ENCODE data around the gene SLC9B1.

SLC9B1 gene

DNA sequence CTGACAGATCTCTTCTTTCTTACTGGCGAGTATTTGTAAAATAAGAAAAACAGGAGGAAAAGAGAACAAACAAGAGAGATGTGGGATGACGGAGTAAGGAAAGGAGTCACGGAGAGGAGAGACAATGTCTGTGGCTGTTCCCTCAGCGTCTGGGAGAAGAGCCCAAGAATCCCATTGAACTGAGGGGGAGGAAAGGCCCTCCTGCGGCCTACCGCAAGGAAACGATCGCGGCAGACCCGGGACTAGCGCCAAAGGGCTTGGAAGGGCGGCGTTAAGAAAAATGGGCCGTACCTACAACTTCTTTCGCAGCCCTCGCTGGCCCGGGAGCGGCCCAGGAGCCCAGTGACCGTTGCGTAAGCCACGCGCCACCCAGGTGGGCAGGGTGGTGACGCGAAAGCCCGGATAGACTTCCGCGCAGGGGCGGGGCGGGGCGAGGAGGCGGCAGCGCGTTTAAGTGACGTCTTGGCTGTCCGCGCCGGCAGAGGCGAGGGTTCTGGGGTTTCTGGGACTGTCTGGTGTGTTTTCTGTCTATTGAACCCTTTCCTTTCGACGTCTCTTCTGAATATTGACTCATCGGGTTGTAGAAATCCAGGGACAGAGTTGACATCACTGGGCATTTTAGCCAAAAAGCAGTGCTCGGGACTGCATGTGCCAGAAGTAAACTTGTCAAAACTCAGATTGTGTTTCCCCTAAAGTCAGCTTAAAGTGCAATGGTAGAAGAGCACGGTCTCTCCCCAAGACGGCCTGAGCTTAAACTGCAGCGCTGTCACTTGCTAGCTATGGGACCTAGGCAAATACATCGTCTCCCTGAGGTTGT, at the start of gene SLC9B1:
Gene SLC9B1 (minus strand): TSS at position 398 of the 817 bp plus-strand sequence. CDS start 27,994 bp downstream, outside the sequence.
- peak; percentile 92 for FAIRE-seq

DNA sequence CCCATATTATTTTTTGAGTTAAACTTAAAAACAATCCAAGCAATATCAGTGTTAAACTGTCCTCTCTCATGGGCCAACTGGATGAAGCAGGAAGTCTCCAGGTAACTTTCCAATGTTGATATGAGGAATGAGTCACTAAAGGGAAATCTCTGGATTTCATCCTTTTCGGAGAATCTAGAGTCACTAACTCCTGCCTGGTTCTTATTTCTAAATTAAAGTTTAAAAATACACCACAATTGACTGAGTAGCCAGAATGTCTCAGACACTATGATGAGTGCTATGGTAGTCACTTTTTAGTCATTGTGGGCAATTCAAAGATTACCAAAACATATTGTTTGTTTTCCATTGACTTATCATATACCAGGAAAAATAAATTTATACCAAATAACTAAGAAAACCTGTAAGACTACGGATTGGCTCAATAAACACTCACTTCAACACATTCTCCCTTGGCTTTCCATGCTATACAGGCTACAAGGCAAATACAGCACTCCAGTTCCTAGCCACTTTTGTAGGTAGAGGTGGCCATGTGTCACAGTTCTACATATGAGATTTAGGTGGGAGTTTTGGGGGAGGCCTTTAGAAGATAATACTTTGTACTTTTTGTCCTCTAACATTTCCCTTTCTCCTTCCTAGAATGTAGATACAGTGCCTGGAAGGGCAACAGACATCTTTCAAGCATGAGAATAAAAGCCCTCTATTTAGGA, 48.5 kb upstream of the SLC9B1 start:
- FAIRE-seq, result no peak

DNA sequence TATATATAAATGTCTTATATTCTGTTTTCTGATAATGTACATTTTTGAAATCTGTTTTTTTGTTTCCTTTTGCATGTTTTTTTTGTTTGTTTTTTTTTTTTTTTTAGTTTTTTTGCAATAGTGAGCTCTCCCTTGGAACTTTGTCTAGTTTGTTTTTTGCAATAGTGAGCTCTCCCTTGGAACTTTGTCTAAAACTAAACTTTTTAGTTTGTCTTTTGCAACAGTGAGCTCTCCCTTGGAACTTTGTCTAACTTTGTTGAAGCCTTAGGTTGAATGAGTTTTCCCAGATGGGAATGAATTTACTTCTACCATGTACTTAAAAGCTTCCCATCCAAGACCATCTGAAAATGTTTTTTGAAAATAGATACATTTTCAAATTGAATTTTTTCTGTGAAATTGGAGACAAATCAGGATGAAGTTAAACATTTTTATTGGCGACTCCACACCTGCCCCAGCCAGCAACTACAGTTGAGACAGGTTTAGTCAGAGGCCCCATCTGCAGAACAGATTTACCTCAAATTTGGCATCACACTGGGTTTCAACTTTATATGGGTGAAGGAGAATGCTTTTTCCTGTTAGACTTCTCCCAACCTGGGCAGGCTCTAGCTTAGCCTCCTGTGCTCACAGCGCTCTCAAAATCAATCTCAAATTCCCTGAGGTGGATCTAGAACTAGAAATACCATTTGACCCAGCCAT, 41.1 kb upstream of the SLC9B1 start:
- FAIRE-seq, result peak; percentile 79

DNA sequence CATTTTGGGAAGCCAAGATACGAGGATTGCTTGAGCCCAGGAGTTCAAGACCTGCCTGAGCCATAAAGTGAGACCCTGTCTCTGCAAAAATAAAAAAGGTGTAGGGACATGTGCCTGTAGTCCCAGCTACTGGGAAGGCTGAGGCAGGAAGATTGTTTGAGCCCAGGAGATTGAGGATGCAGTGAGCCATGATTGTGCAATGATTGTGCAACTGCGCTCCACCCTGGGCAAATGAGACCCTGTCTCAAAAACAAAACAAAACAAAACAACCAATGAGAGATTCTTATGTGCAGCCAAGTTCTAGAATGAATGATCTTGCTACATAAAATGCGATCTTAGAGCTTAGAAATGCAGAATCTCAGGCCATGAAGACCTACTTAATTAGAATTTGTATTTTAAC, 34.5 kb upstream of the SLC9B1 start:
- FAIRE-seq, result no peak

- no peak for FAIRE-seq
Measured at GRCh38 chr4:103052779-103053178, 33.3 kb upstream of the SLC9B1 start.

DNA sequence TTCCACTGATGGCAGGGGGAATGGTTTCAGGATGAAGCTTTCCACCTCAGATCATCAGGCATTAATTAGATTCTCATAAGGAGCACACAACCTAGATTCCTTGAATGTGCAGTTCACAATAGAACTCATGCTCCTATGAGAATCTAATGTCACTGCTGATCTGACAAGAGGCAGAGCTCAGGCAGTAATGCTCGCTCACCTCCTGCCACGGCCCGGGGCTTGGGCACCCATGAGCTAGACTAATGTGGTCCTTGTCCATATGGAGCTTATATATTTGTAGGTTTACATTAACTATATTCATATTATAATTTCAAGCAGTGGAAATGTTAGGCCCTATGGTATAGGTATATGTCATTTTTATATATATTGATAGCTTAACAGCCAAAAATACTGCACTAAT, 32.6 kb upstream of the SLC9B1 start:
- no peak for FAIRE-seq

DNA sequence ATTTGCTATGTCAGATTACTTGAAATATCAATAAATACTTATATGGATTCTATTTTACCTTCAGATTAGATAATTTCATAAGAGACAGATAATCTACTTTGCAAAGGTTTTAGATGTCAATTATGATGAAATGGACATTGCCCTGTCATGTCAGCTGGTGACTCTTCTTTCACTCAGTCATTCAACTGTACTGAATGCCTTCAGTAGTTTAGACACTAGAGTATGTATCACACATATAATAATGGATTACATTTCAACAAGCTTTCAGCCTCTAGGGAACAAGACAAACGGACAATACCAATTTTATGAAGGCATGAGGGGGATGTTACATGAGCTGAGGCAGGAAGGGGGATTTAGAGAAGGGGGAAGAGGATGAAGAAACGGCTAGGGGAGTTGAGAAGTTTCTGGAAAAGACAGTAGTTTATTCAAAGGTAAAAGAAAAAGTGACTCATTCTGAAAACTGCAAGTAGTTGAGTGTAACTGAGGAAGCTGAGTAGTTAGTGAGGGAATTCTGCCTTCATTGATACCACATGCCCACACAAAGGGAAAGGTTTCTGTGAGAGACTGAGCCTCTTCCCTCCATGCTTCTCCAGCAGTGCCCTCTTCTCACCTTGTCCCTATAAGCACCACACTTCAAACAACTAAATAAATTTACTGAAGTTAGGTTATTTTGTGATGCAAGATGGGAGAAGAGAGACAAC, 31.4 kb upstream of the SLC9B1 start:
- no peak for FAIRE-seq

DNA sequence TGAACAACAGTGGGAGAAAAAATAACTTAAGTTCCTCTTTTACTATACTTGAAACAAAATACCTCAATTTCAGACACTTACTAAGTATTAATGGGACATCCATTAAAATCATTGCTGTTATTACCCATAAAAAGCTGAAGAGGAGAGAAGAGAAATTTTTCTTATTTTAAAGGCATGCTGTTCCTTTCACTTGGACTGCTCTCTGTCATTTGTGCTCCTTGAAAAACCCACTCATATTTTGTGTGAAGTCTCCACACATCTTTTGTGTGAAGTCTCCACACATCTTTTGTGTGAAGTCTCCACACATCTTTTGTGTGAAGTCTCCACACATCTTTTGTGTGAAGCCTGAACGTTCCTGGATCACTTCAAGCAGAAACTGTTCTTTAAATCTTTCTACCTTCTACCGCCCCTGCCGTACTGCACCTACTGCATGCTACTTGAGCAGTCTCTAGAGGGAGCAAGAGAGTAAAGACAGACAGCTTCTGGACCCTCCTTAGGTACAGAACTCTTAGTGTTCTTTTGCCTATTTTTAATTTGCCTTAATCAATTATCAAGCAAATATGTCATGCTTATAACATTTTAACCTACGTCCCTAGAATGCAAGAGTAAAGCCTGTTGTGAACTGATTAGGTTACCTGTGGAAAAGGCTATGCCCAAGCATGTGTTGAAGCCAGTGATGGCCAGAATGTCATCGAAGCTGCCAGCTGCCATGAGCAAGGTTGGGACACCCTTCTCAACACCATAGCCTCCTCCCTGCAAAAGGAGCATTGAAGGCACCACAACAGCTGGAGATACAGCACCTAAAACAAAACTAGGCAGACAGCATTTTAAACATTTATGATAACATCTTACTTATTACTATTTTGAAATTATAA, 27.1 kb upstream of the SLC9B1 start:
- FAIRE-seq, result peak; percentile 59

- FAIRE-seq, result no peak
Measured at GRCh38 chr4:103044183-103044582, 24.7 kb upstream of the SLC9B1 start.

GRCh38 chr4:103036169-103036568, 16.7 kb upstream of the SLC9B1 start:
- FAIRE-seq, result no peak

DNA sequence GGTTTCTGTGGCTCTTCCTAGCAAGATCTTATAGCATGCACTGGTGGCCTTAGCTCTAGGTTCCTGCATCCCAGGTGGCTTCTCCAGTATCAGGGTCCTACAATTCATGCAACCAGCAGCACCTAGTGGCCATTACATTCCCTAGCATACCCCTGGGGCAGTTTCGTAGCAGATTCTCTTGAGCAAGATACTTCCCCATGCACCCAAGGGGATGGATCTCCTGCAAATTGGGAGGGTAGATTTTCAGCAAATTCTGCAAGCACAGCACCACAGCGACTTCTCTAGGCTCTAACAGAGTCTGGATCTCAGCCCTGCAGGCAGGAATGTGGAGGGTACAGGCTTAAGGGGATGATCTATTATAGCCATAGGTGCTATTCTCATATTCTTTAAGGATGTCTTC, 13.1 kb upstream of the SLC9B1 start:
- no peak for FAIRE-seq

GRCh38 chr4:103030791-103031190, 11.3 kb upstream of the SLC9B1 start:
- FAIRE-seq, result no peak

GRCh38 chr4:103029300-103029699, 9.8 kb upstream of the SLC9B1 start:
- FAIRE-seq, result no peak

GRCh38 chr4:103026868-103027267, 7.4 kb upstream of the SLC9B1 start:
- peak; percentile 75 for FAIRE-seq

- no peak for FAIRE-seq
Measured at GRCh38 chr4:103024996-103025395, 5.5 kb upstream of the SLC9B1 start.

DNA sequence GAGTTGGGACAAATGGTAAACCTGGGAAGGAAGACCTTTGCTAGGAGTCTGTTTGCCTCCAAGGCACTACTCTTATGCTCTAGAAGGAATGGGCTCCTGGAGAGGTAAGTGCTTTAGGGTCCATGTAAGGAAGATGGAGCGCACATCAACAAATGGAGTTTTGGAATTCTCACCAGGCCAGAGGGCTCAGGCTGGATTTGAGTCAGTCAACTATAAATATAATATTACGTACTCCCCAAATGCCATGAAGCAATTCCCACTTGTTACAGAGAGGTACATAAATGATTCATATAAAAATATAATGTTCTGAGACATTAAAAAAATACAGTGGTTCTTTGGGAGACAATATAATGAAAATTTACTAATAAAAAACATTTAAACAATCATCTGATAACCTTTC, 1.6 kb upstream of the SLC9B1 start:
- FAIRE-seq, result no peak

DNA sequence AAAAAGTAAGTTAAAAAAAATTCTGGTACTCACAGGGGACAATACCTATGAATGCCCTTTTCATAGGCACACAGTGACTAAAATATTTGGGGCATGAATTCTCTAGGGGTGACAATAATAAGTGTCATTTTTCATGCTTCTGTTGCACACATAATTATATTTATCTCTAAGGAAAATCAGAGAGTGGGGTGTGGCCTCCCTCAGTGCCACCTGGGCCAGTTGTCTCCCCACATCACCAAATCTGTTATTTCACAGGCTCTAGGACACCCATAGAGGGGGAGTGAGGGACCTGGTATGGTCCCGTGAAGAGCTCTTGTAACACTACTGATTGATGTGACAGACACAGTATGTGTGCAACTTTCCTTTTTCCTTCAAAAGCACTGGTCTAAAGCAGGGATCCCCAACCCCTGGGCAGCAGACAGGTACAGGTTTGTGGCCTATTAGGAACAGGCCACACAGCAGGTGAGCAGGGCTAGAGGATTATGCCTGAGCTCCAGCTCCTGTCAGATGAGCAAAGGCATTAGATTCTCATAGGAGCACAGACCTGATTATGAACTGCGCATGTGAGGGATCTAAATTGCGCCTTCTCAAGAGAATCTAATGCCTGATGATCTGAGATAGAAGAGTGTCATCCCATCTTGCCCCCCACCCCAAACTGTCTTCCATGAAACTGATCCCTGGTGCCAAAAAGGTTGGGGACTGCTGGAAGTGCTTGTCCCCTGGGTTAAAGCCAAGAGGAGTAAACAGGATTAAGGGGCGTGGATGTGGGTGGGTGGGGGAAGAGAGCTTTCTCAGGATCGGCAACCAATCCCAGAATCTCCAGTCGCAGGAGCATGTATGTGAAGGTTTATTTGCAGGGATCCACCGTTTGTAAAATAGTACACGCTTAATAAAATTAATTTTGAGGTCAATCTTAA, 856 bp downstream of the SLC9B1 start:
- FAIRE-seq, result no peak

GRCh38 chr4:103012551-103012950, 7.0 kb downstream of the SLC9B1 start:
- no peak for FAIRE-seq

GRCh38 chr4:103012060-103012459, 7.4 kb downstream of the SLC9B1 start:
- no peak for FAIRE-seq

DNA sequence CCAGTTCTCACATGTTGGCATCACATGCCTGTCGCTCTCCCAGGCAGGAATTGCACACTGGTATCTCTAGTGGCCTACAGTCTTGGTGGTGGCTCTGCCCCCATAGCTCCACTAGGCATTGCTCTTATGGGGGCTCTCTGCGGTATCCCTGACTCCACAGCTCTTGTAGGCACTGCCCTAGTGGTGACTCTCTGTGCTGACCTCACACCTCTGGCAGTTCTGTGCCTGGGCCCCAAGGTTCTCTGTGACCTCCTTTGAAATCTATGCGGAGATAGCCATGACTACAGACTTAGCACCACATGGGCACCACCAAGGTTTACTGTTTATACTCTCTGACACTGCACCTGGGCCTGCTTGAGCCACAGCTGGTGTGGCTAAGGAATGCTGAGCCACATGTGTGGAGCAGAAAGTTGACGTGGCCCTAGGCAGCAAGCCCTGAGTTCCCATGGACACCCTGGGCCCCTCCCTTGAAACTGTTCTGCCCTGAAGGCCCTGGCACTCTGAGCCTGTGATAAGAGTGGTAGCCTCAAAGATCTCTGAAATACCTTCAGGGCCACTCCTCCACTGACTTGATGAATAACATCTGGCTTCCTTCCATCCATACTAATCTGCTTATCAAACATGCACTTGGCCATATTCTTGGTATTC, 8.0 kb downstream of the SLC9B1 start:
- FAIRE-seq, result no peak

All from A204.1 (cell line).